Anterior cingulate cortex (tissue), 58 donors: ENCODE measurements around the gene SFI1.
"Not testable (repeated sequence)": the region's sequence is repeated elsewhere in the genome, so short reads cannot be mapped to it uniquely, and the experiment has no call there.

Experiments
- DNase-seq, 58 donors: peaks; one replicate each; lab custom pipeline; 2025; lab: John Stamatoyannopoulos, UW

The SFI1 gene

GRCh38 chr22:31585161-31585859, 89.0 kb downstream of the SFI1 start:
- DNase-seq: no peak

DNA sequence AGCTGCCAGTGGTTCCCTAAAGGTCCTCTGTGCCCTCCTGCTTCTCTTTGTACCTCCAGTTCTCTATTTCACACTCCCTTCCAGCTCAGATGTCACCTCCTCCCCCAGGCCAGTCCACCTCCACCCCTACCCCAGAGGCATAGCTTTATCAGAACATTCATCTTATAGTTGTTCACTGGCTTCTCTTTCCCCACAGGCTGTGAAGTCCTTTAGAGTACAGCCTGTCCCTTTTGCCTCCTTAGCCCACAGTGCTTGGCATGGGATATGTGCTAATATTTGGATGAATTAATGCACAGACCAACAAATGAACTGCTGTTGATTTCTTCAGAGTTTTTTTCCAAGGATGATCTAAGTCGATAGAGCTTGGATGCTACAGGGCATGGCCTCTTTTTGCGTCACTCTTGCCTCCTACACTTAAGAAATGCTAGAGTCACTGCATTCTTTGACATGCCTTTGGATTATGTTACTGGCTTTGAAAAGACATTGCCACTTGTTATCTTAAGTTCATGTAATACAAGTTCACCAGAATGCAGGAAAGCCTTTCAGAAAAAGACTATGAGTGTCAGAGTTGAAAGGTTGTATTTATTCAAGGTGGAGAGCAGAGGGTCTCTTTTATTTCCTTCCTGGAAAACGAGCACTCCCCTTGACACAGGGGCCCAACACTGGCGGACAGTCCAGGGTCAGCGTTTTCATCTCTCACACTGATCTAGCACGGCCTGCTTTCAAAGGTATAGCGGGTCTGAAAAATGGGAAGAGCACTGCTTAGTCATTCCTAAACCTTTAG, 90.0 kb downstream of the SFI1 start:
- DNase-seq: no peak

DNA sequence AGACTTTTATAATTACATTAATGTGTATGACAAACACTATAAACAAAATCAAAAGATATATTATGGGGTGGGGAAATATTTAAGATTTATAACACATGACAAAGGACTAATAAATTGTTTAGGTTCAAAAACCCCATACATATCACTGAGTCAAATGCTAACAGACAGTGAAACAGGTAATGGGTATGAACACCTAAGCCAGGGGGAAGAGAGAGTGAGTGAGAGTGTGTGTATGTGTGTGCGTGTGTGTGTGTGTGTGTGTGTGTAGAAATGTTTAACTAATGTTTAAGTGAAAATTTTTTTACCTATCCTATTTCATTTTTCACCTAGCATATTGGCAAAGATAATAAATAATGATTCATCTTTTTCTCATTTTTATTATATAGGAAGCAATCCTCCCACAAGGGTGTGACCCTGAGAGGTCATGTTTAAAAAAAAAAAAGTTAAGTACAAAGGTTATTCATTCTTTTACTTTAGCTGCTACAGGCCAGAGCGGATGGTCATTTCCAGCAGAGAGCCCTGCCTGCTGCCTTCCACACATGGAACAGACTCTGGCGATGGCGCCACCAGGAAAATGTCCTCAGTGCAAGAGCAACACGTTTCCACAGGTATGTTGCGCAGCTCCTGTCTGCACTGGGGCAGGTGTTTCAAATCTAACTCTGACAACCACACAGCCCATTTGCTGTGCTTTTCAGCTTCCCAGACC, 92.8 kb downstream of the SFI1 start:
- no peak for DNase-seq

DNA sequence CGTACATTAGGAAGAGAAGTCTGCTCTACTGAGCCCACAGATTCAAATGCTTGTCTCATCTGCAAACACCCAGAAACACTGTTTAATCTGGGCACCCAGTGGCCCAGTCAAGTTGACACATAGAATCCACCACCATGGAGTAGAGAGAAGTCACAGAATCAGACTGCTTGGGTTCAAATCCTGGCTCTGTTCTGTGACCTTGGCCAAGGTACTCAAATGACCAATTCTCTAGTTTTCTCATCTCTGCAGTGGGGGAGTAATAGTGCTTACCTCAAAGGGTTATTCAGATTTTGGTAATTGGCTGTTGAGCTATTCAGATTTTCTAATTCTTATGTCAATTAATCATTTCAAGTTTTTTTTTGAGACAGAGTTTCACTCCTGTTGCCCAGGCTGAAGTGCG, 93.8 kb downstream of the SFI1 start:
- not testable (repeated sequence) for DNase-seq

DNA sequence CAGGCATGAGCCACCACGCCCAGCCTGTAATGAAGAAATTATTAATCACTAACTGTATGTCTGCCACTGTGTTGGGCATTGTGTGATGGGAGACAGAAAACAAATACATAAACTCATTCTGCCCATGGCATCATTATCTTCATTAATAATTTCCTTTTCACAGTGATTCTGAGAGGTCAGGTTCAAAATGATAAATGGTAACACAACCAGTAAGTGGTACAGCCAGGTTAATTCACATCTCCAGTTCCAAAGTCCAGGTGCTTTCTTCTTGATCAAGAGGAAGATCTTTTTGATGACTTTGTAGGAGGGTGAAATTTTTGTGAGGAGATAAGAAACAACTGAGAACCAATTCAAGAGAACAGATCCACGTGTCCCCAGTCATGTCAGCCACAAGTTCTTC, 98.9 kb downstream of the SFI1 start:
- no peak for DNase-seq

DNA sequence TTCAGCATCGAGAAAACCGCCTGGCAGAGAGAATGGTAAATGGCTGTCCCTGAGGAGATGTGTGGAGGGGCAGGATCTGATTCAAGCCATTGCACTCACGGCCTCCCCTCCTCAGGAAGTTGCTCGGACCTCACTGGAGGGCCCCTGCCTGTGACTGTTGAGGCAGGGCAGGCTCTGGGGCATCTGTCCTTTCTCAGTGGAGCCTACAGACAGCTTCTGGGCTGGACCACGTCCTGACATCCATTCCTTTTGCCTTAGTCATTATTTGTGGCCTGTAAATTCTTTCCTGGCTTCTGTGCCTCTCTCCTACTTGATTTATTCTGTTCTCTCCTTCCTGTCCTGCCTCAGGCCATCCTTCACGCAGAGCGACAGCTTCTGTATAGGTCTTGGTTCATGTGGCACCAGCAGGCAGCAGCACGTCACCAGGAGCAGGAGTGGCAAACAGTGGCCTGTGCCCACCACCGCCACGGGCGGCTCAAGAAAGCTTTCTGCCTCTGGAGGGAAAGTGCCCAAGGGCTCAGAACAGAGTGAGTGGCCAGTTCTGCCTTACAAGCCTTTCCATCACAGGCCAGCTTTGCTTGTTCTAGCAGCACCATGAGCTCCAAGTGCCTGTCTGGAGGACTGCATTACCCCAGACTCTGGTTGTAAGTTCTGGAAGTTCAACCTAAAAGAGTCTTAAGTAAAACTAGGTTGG, 106.1 kb downstream of the SFI1 start:
- no peak for DNase-seq

- no peak for DNase-seq
Observed at GRCh38 chr22:31603081-31603525, 106.8 kb downstream of the SFI1 start.

DNA sequence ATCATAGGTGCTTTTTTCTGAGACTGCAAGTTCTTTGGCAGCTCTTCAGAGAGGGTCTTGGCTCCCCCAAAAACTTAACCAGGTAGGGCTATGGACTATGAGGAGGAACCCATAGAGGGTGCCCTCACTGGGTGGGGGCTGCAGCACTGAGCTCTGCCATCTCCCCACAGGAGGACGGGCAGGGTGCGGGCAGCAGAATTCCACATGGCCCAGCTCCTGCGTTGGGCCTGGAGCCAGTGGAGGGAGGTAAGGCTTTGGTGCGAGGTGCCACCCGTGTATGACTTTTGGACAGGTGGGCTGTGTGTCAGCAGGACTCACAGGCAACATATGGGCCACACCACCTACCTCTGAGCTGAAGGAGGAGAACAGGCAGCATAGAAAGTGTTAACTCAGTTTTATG, 107.2 kb downstream of the SFI1 start:
- no peak for DNase-seq

- DNase-seq: no peak
Observed at GRCh38 chr22:31604137-31604705, 107.9 kb downstream of the SFI1 start.

GRCh38 chr22:31604746-31605705, 108.7 kb downstream of the SFI1 start:
- no peak for DNase-seq

- peak in 1 of 58 donors; percentile 73 for DNase-seq
Observed at GRCh38 chr22:31605851-31606585, 109.7 kb downstream of the SFI1 start.

- no peak for DNase-seq
Observed at GRCh38 chr22:31607696-31608095, 111.4 kb downstream of the SFI1 start.

GRCh38 chr22:31609716-31610115, 113.4 kb downstream of the SFI1 start:
- no peak for DNase-seq

DNA sequence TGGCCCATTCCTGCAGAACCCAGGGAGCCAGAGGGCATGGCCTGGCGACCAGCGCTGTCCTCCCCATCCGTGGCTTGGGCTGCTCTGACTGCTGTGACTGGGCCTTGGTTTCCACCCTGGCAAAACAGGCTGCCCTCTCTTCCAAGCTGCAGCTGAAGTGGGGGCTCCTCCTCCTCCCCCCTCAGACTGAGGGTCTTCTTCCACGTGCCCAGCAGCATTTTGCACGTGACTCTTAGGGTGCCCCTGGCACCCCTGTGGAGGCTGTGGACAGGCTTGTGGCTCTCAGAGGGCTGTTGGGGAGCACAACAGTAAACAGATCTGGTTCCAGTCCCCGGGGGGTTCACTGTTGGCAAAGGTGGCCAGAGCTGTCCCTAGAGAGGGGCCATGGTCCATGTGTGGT, 114.3 kb downstream of the SFI1 start:
- DNase-seq: no peak

GRCh38 chr22:31611061-31611760, 114.9 kb downstream of the SFI1 start:
- DNase-seq: no peak

DNA sequence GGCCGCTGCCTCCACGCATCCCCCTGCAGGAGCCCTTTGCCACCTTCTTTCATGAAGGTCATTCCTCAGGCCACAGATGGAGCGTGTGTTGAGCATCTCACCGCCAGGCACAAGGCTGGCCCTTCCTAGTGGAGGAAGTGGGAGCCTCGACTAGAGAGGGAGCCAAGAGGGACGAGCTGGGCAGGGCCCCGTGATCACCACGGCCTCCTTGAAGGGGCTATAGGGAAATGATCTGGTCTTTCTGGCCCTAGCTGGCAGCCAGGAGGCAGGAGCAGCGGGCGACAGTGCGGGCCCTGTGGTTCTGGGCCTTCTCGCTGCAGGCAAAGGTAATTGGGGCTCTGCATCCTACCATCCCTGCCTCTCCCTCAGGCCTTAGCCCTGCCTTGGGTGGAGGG, 116.6 kb downstream of the SFI1 start:
- no peak for DNase-seq

DNA sequence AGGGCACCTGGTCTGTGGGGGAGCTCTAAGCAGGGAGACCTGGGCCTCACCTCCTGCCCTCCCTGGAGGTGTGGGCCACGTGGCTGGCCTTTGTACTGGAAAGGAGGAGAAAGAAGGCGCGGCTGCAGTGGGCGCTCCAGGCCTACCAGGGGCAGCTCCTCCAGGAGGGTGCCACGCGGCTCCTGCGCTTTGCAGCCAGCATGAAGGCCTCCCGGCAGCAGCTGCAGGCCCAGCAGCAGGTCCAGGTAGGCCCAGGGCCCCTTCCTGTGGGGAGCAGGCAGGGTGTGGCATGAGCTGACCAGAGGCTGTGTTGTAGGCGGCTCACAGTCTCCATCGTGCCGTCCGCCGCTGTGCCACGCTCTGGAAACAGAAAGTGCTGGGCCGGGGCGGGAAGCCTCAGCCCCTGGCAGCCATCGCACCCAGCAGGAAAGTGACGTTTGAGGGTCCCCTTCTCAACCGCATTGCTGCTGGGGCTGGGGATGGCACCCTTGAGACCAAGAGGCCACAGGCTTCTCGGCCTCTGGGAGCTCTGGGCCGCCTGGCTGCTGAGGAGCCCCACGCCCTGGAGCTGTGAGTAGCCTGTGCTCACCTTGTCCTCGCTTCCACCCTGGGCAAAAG, 117.1 kb downstream of the SFI1 start:
- DNase-seq: no peak

- no peak for DNase-seq
Observed at GRCh38 chr22:31613904-31614296, 117.6 kb downstream of the SFI1 start.
